NOMO-1 treated with dmso at 0.1 percent for 144 hours (cell line): Measurements from ENCODE around the gene USF2.

ENCODE experiments used
- DNase-seq: peaks from one replicate; lab custom pipeline; 2025; ENCODE audit not compliant: unreplicated experiment; lab: John Stamatoyannopoulos, UW

Gene USF2

DNA sequence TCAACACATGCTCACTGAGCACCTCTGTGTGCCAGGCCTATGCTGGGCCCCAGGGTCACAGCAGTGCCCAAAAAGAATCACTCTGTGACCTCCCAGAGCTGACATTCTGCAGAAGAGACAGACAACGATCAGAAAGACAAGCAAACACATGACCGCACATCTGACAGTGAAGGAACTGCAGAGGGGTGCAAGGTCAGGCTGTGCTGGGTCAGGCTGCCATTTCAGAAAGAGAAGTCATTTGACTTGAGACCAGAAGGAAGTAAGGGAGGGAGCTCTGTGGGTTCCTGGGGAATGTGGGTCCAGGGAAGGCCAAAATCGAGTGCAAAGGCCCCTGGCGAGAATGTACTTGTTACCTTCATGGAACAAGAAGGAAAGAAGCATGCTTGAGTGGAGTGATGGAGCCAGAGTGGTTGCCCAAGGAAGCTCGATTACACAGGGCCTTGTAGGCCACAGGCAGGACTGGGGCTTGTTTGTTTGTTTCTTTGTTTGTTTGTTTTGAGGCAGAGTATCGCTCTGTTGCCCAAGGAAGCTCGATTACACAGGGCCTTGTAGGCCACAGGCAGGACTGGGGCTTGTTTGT is 48.8 kb downstream of the USF2 start:
- no peak for DNase-seq

- peak; percentile 54 for DNase-seq
Measured at GRCh38 chr19:35318679-35319448, 50.1 kb downstream of the USF2 start.

DNA sequence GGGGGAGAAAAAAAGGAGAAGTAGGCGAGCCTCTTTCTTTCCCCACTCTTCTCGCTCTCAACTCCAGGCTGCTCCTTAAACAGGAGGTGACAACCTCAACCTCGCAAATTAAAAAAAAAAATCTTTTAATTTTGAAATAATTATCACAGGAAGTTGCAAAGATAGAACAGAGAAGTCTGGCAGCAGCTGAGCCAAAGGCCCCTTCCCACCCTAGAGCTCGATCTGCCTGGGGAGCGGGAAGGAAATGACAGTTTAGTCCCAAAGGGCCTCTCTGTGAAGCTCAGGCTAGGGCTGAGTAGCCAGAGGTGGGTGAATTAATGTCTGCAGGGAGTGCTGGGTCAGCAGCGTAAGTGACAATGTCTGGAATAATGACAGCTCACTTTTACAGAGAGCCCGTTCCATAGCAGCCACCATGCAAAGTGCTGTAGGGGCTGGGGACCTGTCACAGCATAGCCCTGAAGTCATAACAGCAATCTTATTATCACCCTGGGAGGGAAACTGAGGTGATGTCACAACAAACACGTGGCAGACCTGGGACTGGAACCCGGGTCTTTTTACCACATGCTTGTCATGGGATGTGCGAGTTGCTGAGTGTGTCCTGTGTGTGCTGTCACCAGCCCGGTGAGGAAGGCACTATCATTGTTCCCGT is 51.4 kb downstream of the USF2 start:
- DNase-seq: peak; percentile 71

GRCh38 chr19:35321291-35321690 is 52.5 kb downstream of the USF2 start:
- DNase-seq: no peak

DNA sequence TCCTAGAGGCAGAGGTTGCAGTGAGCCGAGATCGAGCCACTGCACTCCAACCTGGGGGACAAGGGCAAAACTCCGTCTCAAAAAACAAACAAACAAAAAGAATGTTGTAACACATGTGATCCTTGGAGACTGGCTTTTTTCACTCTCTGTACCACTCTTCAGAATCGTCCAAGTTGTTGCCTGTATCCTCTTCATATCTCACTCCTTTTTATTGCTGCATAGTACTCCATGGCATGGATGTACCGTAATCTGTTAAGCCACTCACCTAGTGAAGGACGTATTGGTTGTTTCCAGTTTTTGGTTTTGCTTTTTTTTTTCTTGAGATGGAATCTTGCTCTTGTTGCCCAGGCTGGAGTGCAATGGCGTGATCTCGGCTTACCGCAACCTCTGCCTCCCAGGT is 53.3 kb downstream of the USF2 start:
- DNase-seq: no peak

- no peak for DNase-seq
Measured at GRCh38 chr19:35327642-35328041, 58.9 kb downstream of the USF2 start.

GRCh38 chr19:35328851-35329285 is 60.1 kb downstream of the USF2 start, which contains the start of gene CD22:
CD22 (plus strand) TSS chr19:35329187; CDS start chr19:35332041, 2,854 bp downstream.
- DNase-seq: peak; percentile 41

DNA sequence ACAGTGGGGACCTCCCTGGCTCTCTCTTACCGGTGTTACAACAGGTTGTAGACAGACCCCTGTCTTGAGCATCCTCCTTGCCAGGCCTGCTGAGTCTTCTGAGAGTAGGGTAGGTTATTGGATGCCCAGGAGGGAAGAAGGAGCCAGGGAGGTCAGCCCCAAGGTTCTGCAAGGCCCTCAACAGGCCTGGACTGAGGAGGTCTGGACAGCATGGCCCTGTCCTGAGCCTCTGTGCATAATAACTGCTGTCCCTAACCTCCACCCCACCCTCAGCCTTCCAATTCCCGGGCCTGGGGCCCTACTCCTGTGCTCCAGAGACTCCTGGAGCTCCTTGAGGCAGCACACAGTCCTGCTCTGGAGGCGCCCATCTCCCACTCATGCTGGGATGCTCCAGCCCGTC is 60.6 kb downstream of the USF2 start:
- DNase-seq: no peak
